DOHH2 (cell line): Measurements from ENCODE around the gene PPP2R2C.

ENCODE experiments used
- EZH2phosphoT487 ChIP-seq: fragments of 200-600 bp; sonication (generic); IDR thresholded peaks from 2 replicates; pipeline ENCODE4 v1.6.1; 2017; ENCODE audit warnings: borderline replicate concordance, mild to moderate bottlenecking, antibody characterized with exemption, low read length, moderate library complexity, mixed read lengths
- TF ChIP-seq, protein P1 (sequence below): fragments of 200-600 bp; sonication (generic); IDR thresholded peaks from one replicate; pipeline ENCODE4 v1.5.1; 2014; ENCODE audit warnings: antibody characterized with exemption, mild to moderate bottlenecking, low read depth, low read length; ENCODE audit not compliant: poor library complexity, severe bottlenecking

- TF ChIP-seq, protein P1, sequence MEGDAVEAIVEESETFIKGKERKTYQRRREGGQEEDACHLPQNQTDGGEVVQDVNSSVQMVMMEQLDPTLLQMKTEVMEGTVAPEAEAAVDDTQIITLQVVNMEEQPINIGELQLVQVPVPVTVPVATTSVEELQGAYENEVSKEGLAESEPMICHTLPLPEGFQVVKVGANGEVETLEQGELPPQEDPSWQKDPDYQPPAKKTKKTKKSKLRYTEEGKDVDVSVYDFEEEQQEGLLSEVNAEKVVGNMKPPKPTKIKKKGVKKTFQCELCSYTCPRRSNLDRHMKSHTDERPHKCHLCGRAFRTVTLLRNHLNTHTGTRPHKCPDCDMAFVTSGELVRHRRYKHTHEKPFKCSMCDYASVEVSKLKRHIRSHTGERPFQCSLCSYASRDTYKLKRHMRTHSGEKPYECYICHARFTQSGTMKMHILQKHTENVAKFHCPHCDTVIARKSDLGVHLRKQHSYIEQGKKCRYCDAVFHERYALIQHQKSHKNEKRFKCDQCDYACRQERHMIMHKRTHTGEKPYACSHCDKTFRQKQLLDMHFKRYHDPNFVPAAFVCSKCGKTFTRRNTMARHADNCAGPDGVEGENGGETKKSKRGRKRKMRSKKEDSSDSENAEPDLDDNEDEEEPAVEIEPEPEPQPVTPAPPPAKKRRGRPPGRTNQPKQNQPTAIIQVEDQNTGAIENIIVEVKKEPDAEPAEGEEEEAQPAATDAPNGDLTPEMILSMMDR, result no peak
- no peak for TF ChIP-seq EZH2phosphoT487
Observed at GRCh38 chr4:6415031-6415705, 57.2 kb downstream of the PPP2R2C start.
